AG04450 (cell line): ENCODE data around the gene TRERF1. TPM values are rescaled to one million over a fixed set of nuclear protein-coding genes. Genes with fewer than 3 reads are reported as not detected.

Experiments used
- CTCF ChIA-PET: fragments of 300-600, 350-600 bp; formaldehyde crosslinking; extraction: SDS; loops from one replicate; lab custom pipeline; 2022; ENCODE audit warnings: antibody characterized with exemption, inconsistent platforms; lab: Charles Lee
- POLR2A ChIA-PET: fragments of 350-600 bp; formaldehyde crosslinking; extraction: SDS; loops from one replicate; lab custom pipeline; 2021; ENCODE audit warnings: antibody characterized with exemption, inconsistent platforms; lab: Yijun Ruan, JAX
- DNase-seq: peaks from one replicate; pipeline ENCODE4 v3.0.0-alpha.2; 2011; ENCODE audit warnings: low read depth, low spot score
- H3K27ac ChIP-seq: one replicate; pipeline ENCODE4 v1.5.1; 2012; ENCODE audit warnings: low read depth, low read length, control low read depth
- H3K27me3 ChIP-seq: one replicate; pipeline ENCODE4 v1.6.0; 2012; ENCODE audit warnings: low read length; ENCODE audit not compliant: control insufficient read depth, insufficient read depth
- H3K4me3 ChIP-seq: 2 replicates; pipeline ENCODE4 v1.5.1; 2011; ENCODE audit warnings: mild to moderate bottlenecking, low read depth, low read length, control low read depth
- H3K9me3 ChIP-seq: 2 replicates; pipeline ENCODE4 v1.5.1; 2012; ENCODE audit warnings: low read length; ENCODE audit not compliant: control insufficient read depth, insufficient read depth
- CTCF ChIP-seq: IDR thresholded peaks from 2 replicates; pipeline ENCODE4 v1.5.1; 2011; ENCODE audit warnings: low read depth, low read length, control low read depth, inconsistent platforms
- polyA plus RNA-seq: library from polyadenylated mRNA; depleted of rRNA; stranded (reverse); fragments of >200 nt; gene quantifications from 2 replicates; pipeline ENCODE4 v1.2.3, GENCODE V29; 2011

TRERF1 gene
- polyA plus RNA-seq, 1 experiment: 7.3 TPM

DNA sequence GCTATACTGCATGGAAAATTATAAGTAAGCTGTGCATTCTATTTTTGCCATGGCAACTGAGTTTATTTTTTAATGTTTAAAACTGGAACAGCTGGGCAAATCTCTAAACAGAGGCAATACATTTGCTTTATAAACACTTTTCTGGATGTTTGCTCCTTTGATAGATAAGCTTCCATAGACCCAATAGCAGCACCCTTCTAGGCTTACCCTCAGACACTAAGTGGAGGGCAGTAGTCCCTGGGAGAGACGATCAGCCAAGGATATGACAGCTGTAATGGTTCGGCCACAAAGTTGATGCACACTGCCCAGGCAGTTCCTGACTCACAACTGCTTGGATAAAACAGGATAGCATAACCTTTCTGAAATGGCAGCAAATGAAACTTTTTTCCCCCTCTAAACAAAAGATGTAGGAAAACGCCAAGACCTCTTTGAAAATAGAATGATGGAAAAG lies 225.5 kb downstream of the TRERF1 start:
- Histone ChIP-seq H3K4me3 (peak overlapping the region; percentile 17; the same call in 1 of the 2 replicates), H3K9me3 (no peaks in the 10 kb centered on the region), H3K27ac (peak overlapping the region; percentile 66), H3K27me3 (no peaks in the 10 kb centered on the region)
- DNase-seq: peak; percentile 38
- ChIA-PET CTCF (interaction anchor here (2.3 to 4.6 kb wide), 3 partner anchors 12 to 321 kb away, joined by 10 to 45 read pairs (median 14); no protein-coding TSS in a partner anchor), POLR2A (interaction anchor here (0.6 to 1.6 kb wide), 2 partner anchors 176 to 226 kb away, joined by 5 to 6 read pairs; no protein-coding TSS in a partner anchor)
- no peak for TF ChIP-seq CTCF

DNA sequence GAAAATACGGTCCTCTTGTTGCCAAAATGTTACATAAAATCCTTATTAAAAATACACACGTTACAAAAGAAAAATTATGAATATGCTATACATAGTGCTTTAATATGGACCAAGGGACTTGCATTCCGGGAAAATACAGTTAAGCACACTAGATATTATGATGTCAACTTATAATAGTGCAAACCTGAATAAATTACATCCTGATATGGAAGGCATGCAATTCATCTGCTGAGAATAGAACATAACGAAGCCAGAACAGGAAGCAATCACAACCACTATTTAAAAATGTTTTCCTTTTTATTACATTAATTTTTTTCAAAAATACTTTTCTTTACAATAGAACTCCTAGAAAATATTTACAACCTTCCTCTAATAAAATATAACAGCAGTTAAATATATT lies 226.3 kb downstream of the TRERF1 start:
- POLR2A ChIA-PET: no interaction called here
- no peak for TF ChIP-seq CTCF
- Histone ChIP-seq H3K9me3 (no peaks in the 10 kb centered on the region), H3K4me3 (no peak overlapping the region), H3K27me3 (no peaks in the 10 kb centered on the region), H3K27ac (no peak overlapping the region)
- no peak for DNase-seq
- CTCF ChIA-PET: interaction anchor here (0.6 to 4.6 kb wide), 6 partner anchors 11 to 344 kb away, joined by 3 to 45 read pairs (median 10); no protein-coding TSS in a partner anchor

DNA sequence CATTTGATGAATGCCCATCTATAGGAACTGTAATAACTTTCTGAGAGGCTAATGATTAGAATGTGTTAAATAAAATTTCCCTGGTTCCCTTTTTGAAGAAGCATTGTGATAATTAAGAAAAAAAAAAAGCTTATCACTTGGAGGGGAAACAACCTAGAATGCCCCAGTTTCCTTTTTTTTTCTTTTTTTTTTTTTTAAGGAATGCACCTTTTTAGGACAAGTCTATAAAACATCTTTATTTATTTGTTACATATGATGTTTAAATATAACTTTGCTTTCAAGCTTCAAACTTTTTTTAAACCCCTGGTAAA lies 226.7 kb downstream of the TRERF1 start:
- POLR2A ChIA-PET: interaction anchor here (0.8 kb wide), 1 partner anchor 226 kb away, joined by 3 read pairs; the partner anchor contains the start of gene TRERF1
- CTCF ChIA-PET: interaction anchor here (0.6 to 4.6 kb wide), 4 partner anchors 10 to 344 kb away, joined by 3 to 45 read pairs (median 8); no protein-coding TSS in a partner anchor
- Histone ChIP-seq H3K27me3 (no peaks in the 10 kb centered on the region), H3K9me3 (no peaks in the 10 kb centered on the region), H3K4me3 (no peak overlapping the region), H3K27ac (no peak overlapping the region)
- no peak for TF ChIP-seq CTCF
- no peak for DNase-seq

DNA sequence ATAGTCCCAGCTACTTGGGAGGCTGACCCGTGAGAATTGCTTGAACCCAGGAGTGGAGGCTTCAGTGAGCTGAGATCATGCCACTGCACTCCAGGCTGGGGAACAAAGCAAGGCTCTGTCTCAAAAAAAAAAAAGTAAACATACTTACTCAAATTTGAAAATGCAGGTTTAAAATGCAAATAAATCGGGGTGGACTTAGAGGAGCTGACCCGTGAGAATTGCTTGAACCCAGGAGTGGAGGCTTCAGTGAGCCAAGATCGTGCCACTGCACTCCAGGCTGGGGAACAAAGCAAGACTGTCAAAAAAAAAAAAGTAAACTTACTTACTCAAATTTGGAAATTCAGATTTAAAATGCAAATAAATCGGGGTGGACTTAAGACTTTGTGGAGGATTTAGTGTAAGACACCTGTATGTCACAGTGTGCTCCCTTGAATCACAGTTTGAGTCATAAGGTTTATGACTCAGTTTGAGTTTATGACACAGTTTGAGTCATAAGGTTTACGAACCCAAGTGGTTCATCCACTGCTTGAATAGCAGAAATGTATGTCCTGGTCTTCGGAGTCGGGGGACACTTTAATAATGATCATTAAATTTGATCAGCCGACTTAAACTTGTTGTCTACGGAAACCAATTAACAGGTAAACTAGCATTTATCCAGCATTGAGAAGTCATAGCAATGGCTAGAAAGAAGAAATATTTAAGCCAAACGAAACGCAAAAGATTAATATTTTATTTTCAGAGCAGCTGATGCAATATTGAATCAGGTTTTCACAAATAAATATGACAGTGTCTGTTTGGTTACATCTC lies 227.3 kb downstream of the TRERF1 start:
- DNase-seq: no peak
- Histone ChIP-seq H3K4me3 (no peak overlapping the region; the same call in 1 of the 2 replicates), H3K27ac (peak overlapping the region; percentile 49), H3K27me3 (no peaks in the 10 kb centered on the region), H3K9me3 (no peaks in the 10 kb centered on the region)
- CTCF ChIA-PET: interaction anchor here (0.6 to 4.6 kb wide), 4 partner anchors 10 to 1221 kb away, joined by 3 to 45 read pairs (median 7); no protein-coding TSS in a partner anchor
- POLR2A ChIA-PET: interaction anchor here (0.6 to 0.8 kb wide), 2 partner anchors 163 to 227 kb away, joined by 3 to 4 read pairs; partner anchors contain the start of gene TRERF1
- no peak for TF ChIP-seq CTCF

GRCh38 chr6:42222448-42222847 lies 229.3 kb downstream of the TRERF1 start:
- no peaks in the 10 kb centered on the region for H3K27me3 ChIP-seq
- H3K4me3 ChIP-seq: no peak overlapping the region
- no peak for DNase-seq
- H3K9me3 ChIP-seq: no peaks in the 10 kb centered on the region
- ChIA-PET POLR2A (no interaction called here), CTCF (interaction anchor here (2.8 kb wide), 1 partner anchor 325 kb away, joined by 16 read pairs; no protein-coding TSS in a partner anchor)
- no peak overlapping the region for H3K27ac ChIP-seq
- no peak for TF ChIP-seq CTCF
